H4 (cell line): ENCODE results near the gene PIGX. TPM values are rescaled to one million over a fixed set of nuclear protein-coding genes. Genes with fewer than 3 reads are reported as not detected.
A peak's percentile ranks its signal among the peaks of the same experiment; 100 is the strongest.
"Not testable (repeated sequence)": the region's sequence is repeated elsewhere in the genome, so short reads cannot be mapped to it uniquely, and the experiment has no call there.

ENCODE experiments used
- DNase-seq: peaks from one replicate; pipeline ENCODE4 v3.0.0-alpha.2; 2015; ENCODE audit warnings: low spot score
- total RNA-seq: library from RNA; depleted of rRNA; stranded (reverse); fragments of >200 nt; shearing (Covaris generic); gene quantifications from 2 replicates; pipeline ENCODE4 v1.2.3, GENCODE V29; 2014

The PIGX gene
- total RNA-seq, 1 experiment from 2014 or later = 57.3 TPM

DNA sequence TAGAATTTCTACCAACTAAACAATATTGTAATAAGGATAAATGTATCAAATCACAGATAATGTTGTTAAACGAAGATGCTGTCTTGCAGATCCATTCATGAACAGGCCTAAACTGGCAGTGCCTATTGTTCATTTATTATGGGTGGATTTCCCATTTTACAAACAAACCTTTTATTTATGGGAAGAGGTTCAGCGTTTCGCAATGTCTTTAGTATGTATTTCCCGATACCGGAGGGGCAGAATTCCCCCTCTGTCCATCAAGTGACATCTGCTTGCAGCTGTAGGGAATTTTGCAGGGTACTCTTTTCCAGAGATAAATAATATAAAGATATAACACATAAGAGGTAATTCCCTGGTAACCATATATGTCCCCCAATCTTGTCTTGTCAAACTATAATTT, 5.8 kb upstream of the PIGX start:
- DNase-seq = no peak

DNA sequence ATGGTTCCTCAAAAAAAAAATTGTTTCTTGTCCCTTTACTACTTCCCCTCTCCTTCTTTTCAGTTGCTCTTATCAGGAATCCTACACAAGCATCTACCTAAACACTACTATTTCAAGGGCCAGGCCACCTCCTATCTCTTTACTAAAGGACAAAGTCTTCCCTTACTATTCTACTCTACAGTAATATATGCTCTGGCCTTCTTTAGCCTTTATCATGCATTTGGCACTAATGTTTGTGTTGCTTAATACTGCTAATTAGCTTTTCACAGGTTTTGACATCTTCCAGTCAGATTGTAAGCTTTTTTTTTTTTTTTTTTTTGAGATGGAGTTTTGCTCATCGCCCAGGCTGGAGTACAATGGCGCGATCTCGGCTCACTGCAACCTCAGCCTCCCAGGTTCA, 5.4 kb upstream of the PIGX start:
- no peak for DNase-seq

DNA sequence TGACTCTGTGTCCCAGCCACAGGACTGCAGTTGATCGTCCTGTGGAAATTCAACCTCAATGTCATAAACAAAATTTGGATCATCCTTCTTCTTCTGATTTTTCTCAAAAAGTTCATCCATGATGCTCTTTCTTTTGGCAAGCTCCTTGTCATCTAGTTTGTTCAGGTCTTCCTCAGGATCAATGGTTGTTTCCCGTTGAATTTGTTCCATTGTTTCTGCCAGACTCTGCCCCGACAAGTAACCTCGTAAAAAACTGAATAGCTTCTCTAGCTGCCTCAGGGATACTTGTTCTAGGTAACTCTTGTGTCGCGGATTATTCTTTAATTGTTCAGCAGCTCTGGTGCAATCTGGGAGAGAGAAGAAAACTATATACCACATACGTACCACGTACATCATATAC, 4.6 kb upstream of the PIGX start:
- DNase-seq = no peak

DNA sequence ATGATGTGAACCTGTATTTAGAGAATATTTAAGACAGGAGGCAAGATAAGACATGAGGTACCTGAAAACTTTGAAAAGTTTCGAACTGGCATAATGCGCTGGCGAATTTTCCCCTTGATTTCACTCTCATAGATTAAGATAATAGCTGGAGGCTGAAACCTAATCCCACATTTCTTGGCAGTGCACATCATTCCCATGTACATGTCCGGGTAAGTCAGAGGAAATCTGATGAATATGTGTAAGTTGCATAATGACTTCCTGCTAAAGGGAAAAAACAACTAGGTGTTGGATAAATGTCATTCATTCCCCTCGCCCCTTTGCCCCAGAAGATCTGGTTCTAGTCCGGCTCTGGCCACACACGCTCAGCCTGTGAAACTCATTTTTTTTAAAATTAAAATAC, 3.7 kb upstream of the PIGX start:
- DNase-seq = no peak

DNA sequence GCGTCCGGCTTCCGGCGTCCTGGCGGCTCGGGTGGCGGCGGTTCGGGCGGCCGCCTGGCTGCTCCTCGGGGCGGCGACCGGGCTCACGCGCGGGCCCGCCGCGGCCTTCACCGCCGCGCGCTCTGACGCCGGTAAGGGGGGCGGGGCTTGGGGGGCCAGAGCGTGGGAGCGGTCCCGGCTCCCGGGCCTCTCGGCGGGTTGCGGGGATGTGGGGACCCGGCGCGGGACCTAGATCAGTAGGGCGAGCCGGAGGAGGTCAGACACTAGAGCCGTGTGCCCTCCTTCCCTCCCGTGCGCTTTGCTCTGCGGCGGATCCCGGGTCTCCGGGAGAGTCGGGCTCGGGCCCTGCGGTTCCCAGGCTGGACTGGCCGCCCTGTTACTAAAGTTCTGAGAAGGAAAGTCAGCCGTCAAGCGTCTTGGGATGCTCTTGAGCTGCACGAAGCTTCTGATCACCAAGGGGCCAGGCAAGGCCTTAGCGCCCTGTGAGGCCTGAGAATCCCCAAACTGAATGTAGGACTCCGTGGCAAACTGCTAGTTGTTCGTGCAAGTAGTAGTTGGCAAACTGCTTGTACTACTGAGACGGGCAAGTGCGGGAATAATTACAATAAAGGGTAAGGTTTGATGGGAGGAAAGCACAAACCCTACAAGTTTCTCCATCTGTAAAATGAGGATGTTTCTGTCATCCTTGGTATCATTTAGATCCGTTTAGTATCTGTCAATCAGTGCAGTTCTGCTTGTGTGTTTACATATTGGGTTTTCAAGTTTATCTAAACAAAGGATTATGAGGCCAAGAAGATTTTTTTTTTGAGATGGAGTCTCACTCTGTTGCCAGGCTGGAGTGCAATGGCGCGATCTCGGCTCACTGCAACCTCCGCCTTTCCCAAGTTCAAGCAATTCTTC, 587 bp downstream of the PIGX start:
- no peak for DNase-seq

DNA sequence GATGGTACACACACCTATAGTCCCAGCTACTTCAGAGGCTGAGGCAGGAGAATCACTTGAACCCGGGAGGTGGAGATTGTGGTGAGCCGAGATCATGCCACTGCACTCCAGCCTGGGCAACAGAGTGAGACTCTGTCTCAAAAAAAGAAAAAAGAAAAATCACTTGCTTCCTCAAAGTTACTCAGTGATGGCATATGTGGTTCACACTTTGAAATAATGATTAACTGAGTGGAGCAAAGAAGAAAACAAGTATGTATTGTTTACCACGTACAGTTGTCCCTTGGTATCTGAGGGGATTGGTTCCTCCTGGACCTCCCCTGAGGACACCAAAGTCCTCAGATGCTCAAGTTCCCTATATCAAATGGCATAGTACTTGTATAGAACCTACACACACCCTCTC, 5.0 kb downstream of the PIGX start:
- DNase-seq = not testable (repeated sequence)

DNA sequence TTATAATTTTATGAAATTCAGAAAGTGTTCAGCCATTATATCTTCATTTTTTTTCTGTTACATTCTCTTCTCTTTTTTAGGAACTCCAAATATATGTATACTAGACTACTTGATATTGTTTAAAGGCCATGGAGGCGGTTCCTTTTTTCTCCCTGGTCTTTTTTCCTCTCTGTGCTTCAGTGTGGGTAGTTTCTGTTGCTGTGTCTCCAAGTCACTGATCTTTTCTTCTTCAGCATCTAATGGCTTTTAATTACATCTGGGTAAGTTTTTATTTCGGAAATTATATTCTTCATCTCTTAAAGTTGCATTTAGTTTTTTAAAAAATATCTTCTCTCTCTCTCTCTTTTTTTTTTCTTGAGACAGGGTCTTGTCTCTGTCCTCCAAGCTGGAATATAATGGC, 8.9 kb downstream of the PIGX start:
- DNase-seq = no peak

DNA sequence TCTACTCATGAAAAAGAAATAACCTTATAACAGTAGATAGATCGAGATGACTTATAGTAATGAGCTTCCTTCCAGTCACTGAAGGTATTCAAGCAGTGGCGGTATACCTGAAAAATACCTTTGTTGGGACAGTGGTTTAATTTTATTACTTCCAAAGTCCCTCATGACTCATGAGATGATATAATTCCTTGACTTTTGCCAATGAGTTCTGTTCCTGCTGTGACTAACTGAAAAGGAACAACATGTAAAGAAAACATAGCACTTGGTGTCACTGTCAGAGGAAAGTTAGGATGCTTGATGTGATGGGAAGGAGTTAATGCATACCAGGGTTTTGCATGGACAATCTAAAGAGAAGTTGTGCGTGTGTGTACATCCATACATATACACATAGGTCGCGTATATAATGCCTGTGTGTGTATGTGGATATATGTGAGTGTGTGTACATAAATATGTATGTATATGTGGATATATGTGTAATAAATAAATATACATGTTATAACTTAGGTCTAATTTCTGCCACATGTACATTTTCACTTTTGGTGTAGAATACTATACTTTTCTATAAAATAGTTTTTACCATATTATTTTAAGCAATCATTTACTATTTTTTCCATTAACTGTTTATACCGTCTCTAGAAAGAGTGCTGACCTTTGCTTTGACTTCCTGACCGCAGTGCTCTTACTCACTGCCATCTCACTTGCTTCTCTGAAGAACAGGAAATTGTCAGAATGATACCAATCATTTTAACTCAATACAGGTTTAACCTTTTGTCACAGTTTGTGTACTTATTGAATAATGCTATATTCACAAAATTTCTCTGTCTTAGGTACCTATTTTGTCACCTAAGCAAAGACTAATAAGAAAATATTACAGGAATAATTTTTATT, 14.9 kb downstream of the PIGX start:
- DNase-seq = no peak

DNA sequence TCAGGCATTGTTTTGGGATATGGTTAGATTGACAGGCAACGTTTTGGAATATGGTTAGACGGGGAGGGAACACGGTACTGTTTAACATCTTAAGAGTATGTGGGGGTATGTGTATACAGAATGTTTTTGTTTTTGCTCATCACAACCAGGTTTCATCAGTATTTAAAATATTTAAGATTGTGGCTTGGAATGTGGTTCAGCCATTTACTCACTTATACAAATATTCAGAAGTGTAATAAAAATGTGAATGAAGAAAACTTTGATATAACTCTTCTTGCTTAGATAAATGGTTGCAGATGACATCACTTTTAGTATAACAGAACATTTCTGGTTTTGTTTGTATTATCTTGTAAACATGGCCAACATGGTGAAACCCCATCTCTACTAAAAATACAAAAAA, 23.6 kb downstream of the PIGX start:
- no peak for DNase-seq

DNA sequence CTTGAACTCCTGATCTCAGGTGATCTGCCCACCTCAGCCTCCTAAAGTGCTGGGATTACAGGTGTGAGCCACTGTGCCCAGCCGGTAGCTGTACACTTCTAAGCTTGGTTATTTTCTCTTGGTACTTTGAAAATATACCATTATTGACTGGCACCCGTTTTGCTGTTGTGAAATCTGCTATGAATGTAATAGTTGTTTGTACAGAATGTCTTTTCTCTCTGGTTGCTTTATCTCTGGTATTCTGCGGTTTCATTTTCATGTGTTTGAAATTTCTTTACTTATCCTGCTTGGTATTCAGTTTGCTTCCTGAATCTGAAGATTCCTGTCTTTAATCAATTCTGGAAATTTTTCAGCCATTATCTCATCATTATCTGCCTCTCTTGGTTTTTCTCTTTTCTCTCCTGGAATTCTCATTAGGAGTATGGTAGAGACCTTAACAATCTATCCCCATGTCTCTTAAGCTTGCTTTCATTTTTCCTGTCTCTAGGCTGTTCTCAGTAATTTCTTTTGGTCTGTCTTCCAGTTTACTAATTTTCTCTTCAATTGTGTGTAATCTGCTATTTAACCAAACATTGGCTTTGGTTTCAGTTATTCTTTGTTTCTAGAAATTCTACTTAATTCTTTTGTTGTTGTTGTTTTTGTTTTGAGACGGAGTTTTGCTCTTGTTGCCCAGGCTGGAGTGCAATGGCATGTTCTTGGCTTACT, 24.6 kb downstream of the PIGX start:
- no peak for DNase-seq

DNA sequence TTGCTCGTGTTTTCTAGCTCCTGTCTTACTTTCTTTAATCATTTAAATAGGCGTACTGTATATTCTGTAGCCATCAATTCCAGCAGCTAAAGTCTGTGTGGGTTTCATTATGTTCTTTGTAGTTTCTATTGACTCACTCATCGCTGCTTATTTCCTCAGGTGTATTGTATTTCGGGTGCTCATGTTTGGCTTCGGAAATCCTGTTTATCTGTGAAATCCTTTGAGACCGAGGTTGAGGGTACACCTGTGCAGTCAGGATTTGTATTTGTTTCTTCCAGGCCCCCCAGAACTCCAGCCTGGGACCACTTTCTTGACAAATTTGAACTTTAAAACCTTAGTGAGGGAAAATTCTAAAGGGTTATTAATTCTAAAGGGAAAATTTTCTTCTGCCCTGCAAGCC, 25.5 kb downstream of the PIGX start:
- no peak for DNase-seq

DNA sequence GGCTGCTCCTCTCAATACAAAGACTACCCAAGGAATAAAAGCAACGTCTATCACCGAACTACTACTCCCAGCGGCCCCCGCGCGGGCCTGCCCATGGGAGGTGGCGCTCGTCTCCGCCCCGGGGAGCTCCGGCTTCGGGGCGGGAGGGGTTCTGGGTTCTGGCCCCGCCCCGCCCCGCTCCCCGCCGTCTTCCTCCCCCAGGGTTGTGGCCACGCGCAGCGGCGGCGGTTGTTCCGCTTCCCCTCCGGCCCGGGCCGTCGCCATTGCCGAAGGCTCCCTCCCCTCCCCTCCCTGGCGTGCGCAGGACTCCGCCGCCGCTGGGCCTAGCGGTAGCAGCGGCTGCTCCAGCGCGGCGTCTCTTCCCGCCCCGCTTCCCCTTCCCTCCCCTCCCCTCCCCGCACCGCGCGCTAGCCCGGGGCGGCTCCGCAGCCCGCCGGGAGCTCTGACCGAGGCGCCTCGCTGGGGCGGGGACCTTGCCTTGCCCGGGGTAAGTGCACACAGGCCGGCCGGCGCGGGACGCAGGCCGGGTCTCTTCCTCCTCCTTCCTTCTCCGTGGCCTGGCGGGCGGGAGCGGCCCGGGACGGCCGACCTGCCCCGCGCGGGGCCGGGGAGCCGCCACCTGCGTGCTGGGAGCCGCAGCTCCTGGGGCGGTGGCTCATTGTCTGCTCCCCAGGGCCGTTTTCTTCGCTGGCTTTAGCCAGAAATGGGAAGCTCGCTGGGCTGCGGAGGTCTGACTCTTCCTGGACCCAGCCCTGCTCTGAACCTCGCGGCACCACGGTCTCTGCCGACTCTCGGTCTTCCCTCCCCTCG, 27.7 kb downstream of the PIGX start, which contains the start of gene PAK2:
TSS of gene PAK2 (plus strand) at position 187 of the 810 bp plus-strand sequence. CDS start 42,790 bp downstream, outside the sequence.
- peak; percentile 81 for DNase-seq

DNA sequence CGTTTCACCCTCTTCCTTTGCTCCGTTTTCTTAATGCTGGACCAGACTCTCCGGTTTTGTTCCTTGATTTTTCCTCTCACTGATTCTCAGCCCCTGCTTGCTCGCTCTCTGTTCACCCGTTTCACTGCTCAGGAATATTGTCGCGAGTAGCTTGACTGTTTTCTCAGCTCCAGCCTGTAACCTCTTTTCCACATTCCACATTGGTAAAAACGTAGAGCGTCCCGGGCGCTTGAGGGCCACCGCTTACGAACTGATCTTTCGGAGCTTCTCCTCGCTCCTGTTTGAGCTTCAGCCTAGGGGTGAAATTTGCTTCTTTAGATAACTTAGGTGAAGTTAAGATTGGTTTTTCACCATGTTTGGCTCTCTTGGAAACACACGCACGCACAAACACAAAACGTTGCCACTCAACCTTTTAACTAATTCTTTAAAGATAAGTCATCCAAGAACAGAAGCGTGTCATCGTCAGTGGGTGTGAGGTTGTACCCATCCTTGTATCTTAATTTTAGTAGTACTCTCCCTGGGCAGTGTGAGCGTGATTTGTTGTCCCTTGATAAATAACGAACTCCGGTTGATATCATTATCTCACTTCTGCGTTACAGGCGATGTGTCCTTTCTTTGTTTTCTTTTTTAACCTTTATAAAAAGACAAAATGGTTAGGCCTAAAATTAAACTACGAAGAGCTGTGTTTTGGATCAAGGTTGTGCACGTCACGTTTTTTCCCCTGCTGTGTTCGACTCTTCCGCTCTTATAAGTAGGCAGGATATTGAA, 28.5 kb downstream of the PIGX start:
- peak; percentile 19 for DNase-seq

DNA sequence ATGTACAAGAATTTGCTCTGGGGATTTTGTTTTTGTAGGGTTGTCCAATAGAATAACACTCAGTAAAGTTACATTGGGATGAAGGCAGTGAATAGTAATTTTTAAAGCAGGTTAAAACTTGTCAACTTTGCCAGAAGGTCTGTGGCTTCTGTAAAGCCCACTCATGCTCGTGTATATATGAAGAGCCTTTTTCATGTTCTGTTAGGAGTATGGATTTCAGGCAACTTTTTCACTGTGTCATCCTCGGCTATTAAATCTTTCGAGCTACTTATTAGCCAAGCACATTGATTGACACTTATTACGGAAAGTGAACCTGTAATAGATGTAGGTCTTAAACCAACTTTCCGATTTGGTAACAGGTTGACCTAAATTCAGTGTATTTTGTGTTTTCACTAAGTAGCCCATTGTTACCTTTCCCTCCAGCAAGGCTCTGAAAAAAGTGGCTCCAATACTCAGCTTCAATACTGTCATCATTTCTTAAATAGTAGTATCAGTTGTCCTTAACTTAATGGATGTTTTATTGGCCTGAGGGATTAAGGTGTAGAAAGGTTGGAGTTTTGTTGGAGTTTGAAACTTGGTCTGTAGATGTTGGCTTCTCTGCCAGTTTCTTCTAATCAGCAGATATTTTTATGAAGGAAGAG, 29.2 kb downstream of the PIGX start:
- DNase-seq = no peak

DNA sequence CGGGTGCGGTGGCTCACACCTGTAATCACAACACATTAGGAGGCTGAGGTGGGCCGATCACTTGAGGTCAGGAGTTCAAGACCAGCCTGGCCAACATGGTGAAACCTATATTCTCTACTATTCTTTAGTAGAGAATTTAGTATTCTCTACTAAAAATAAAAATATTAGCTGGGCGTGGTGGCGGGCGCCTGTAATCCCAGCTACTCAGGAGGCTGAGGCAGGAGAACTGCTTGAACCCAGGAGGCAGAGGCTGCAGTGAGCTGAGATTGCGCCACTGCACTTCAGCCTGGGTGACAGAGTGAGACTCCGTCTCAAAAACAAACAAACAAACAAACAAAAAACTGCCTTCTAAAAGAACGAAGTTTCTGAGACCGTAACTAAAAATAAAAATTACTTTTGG, 31.4 kb downstream of the PIGX start:
- DNase-seq = not testable (repeated sequence)

DNA sequence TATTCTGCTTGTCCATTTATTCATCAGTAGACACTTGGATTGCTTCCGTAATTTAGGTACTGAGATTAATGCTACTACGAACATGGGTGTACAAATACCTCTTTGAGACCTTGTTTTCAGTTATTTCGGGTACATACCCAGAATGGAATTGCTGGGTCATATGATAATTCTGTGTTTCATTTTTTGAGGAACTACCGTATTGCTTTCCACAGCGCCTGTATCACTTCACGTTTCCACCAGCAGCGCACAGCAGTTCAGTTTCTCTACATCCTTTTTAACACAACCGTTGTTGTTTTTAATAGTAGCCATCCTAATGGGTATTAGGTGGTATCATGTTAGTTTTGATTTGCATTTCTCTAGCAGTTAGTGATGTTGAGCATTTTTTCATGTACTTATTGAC, 36.9 kb downstream of the PIGX start:
- no peak for DNase-seq

DNA sequence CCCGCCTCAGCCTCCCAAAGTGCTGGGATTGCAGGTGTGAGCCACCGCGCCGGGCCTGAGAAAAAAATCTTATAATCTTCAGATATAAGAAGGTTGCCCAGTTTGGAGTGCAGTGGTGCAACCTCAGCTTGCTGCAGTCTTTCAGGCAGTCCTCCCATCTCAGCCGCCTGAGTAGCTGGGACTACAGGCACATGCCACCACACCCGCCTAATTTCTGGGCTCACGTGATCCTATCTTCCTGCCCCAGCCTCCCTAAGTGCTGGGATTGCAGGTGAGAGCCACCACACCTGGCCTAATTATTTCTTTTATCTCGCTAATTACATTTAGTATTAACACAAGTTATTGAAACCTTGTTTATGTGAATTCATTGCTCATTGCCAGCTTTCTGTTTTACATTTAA, 41.0 kb downstream of the PIGX start:
- DNase-seq = no peak

DNA sequence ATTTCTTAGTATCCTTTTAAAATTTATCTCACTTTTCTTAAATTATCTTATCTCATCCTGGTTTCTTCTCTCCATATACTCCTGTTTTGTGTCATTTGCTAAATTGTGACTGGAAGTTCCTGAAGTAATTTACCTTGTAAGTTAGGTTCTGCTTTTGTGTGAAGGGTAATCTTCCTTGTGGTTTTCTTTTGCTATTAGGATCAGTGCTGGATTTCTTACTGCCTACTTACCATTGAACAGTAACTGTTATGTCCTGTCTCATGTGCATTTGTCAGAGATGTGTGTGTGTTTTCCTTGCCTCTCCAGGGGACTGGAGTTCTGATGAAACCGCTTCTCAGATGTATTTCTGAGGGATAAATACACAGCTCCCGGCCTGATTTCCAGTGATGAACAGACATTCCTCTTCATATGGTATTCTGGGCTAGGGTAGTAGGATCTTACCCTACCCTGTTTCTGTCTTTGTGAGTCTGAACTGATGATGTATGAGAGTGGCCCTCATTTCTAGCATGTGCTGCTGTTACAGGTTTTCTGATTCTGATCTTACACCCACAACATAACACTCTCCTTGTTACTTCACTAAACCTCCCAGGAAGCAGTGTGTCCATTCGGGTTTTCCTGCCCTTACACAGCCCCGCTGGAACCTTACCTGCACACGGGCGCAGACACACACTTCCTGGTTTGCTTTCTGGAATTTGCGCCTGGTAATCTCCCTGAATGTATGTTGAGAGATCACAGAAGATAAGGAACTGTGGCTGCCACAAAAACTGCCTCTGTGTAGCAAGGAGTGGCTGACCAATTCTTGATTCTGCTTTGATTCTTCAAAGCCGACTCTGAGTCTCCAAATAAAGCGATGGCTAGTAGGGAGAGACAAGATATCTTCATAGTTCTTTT, 42.2 kb downstream of the PIGX start:
- no peak for DNase-seq

DNA sequence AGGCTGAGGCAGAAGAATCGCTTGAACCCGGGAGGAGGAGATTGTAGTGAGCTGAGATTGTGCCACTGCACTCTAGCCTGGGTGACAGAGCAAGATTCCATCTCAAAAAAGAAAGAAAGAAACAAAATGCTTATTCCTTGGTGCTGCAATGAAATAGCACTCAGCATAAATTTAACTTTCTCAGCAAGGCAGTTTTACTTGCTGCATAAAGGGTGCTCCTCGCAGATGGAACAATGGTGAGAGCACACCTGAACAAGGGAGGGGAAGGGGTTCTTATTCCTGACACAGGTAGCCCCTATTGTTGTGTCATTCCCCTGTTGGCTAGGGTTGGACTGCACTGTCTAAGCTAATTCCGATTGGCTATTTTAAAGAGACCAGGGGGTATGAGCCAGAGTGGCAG, 44.6 kb downstream of the PIGX start:
- no peak for DNase-seq
